Right lobe of liver (tissue), 4 donors: Measurements from ENCODE around the gene FOXL2.

Experiments used
- POLR2A ChIP-seq: fragments of 450-650 bp; IDR thresholded peaks from one replicate; pipeline ENCODE4 v1.6.1; 2017; ENCODE audit warnings: antibody characterized with exemption, mild to moderate bottlenecking
- TF ChIP-seq, protein P1 (sequence below), 4 donors: fragments of 200-600 bp in 3 of 4; fragments of 450-650 bp in 1 of 4; IDR thresholded peaks; one replicate each; pipeline versions ENCODE4 v1.5.1 to v1.8.0; 2016 to 2022; ENCODE audit warnings: antibody characterized with exemption in 4 of 4, mild to moderate bottlenecking in 2 of 4
- donor health status: DM: no; HTN: no; CAD: no.
- donor health status: DM: no; HTN: no; CAD: no.
- donor health status: DM: no; HTN: yes; CAD: no.

DNA sequence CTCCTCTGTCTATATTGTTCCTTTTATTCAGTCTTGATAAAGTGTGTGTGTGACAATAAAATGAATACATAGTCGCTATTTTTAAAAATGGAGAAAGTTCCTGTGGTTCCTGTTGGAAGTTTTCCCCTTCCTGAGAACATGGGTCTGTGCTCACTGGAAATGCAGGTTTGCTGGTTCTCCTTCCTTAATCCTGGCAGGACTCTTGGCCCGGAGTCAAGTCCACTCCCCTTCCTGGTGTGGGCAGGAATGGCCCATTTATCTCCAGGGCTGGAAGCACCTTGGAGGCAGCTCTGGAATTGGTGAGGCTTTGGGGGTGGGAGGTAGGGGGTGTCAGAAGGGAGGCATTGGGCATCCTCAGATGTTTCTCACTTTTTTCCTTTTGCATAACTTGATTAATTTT, 30.1 kb downstream of the FOXL2 start:
- TF ChIP-seq, protein P1, sequence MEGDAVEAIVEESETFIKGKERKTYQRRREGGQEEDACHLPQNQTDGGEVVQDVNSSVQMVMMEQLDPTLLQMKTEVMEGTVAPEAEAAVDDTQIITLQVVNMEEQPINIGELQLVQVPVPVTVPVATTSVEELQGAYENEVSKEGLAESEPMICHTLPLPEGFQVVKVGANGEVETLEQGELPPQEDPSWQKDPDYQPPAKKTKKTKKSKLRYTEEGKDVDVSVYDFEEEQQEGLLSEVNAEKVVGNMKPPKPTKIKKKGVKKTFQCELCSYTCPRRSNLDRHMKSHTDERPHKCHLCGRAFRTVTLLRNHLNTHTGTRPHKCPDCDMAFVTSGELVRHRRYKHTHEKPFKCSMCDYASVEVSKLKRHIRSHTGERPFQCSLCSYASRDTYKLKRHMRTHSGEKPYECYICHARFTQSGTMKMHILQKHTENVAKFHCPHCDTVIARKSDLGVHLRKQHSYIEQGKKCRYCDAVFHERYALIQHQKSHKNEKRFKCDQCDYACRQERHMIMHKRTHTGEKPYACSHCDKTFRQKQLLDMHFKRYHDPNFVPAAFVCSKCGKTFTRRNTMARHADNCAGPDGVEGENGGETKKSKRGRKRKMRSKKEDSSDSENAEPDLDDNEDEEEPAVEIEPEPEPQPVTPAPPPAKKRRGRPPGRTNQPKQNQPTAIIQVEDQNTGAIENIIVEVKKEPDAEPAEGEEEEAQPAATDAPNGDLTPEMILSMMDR (IDR thresholded peaks at IDR 0.05) = no peak
- TF ChIP-seq POLR2A = no peak
